GM06990 (cell line): ENCODE results near the gene ZNF614.
"Not testable (repeated sequence)": the region's sequence is repeated elsewhere in the genome, so short reads cannot be mapped to it uniquely, and the experiment has no call there.

Experiments used
- DNase-seq: peaks from one replicate; pipeline ENCODE4 v3.0.0-alpha.2; 2011; ENCODE audit not compliant: insufficient read length; ENCODE audit errors: extremely low read depth
- H3K27me3 ChIP-seq: replicated peaks from 2 replicates; pipeline ENCODE4 v1.6.0; 2011; ENCODE audit warnings: low read length; ENCODE audit not compliant: control insufficient read depth, insufficient read depth
- H3K36me3 ChIP-seq: 2 replicates; pipeline ENCODE4 v1.5.1; 2011; ENCODE audit warnings: low read length; ENCODE audit not compliant: control insufficient read depth, insufficient read depth
- H3K4me3 ChIP-seq: replicated peaks from 2 replicates; pipeline ENCODE4 v1.5.1; 2011; ENCODE audit warnings: low read depth, mild to moderate bottlenecking, control low read depth, low read length
- TF ChIP-seq, protein P1 (sequence below): IDR thresholded peaks from 2 replicates; pipeline ENCODE4 v1.5.1; 2011; ENCODE audit warnings: low read length, control low read depth, mild to moderate bottlenecking, inconsistent platforms; ENCODE audit not compliant: insufficient read depth, poor library complexity, severe bottlenecking

Gene ZNF614

DNA sequence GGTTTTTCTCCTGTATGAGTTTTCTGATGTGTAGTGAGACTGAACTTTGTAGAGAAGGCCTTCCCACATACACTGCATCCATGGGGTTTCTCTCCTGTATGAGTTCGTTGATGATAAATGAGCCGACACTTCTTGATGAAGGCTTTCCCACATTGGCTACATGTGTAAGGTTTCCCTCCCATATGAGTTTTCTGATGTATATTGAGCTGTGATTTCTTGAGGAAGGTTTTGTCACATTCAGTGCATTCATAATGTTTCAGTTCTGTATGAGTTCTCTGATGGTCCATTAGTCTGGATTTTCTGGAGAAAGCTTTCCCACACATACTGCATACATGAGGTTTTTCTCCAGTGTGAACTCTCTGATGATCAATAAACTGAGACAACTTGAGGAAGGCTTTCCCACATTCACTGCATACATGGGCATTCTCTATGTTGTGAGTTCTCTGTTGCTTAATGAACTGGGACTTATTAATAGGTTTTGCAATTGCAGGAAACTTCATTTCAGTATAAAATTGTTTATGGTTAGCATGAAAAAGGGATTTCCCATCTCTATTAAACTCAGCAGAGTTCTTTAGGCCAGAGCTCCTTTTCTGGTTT is 34.0 kb downstream of the ZNF614 start:
- no peak overlapping the region for H3K4me3 ChIP-seq

DNA sequence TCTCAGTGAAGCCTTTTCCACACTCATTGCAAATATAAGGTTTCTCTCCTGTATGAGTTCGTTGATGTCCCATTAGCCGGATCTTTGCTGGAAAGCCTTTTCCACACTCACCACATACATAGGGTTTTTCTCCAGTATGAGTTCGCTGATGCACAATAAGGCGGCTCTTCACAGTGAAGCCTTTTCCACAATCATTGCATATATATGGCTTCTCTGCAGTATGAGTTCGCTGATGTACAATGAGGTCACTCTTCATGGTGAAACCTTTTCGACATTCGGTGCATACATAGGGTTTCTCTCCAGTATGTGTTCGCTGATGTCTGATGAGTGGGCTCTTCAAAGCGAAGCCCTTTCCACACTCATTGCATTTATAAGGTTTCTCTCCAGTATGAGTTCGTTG is 34.8 kb downstream of the ZNF614 start:
- no peaks in the 10 kb centered on the region for H3K27me3 ChIP-seq
- TF ChIP-seq, protein P1, sequence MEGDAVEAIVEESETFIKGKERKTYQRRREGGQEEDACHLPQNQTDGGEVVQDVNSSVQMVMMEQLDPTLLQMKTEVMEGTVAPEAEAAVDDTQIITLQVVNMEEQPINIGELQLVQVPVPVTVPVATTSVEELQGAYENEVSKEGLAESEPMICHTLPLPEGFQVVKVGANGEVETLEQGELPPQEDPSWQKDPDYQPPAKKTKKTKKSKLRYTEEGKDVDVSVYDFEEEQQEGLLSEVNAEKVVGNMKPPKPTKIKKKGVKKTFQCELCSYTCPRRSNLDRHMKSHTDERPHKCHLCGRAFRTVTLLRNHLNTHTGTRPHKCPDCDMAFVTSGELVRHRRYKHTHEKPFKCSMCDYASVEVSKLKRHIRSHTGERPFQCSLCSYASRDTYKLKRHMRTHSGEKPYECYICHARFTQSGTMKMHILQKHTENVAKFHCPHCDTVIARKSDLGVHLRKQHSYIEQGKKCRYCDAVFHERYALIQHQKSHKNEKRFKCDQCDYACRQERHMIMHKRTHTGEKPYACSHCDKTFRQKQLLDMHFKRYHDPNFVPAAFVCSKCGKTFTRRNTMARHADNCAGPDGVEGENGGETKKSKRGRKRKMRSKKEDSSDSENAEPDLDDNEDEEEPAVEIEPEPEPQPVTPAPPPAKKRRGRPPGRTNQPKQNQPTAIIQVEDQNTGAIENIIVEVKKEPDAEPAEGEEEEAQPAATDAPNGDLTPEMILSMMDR: no peak
- no peak for DNase-seq
- H3K36me3 ChIP-seq: no peaks in the 10 kb centered on the region
- no peak overlapping the region for H3K4me3 ChIP-seq

More for the DNA sequence above, 34.0 kb downstream of the ZNF614 start:
- Histone ChIP-seq H3K27me3 (no peaks in the 10 kb centered on the region), H3K36me3 (no peaks in the 10 kb centered on the region)
- DNase-seq: no peak
- TF ChIP-seq, protein P1: no peak

DNA sequence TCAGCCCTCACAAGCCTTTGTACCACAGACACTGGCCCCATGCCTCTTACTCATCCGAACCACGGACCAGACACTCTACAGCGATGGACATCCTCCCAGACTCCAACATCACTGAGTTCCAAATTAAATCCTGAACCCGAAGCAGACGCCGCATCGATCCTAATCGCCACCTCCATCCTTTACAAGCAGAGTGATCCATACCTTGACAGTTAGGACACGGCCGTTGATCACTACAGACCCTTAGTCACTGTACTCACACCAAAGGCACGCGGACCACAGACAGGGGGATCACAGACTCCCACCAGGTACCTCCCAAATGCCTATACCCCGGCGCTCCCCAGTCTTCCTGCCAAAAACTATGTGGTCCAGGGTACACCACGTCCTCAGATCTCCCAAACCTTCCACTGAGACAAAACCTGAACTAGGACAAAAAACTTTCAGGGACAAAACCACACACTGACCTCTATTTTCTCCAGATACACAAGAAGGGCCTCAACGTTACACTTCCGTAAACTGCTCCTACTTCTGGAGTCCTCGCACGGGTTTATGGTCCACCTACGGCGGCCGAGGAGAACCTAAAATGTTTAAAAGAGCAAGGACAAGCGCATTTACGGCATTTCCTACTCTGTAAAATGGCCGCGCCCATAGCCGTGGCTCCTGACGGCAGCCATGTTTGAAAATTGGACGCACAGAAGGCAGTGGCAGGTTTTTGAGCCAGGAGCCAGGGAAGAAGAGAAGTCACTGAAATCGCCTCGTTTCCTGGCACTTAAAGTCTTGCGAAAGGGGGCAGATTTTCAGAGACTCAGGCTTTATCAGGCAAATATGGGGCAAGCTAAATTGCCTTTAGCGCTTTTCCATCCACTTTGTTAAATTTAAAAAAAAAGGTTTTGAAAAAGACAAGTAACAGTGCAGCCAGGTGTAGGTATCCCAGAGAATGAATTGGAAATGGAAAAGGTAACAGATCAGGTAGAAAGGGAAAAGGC is 41.6 kb downstream of the ZNF614 start, which contains the start of gene ZNF350:
TSS of gene ZNF350 (minus strand) at position 532 of the 983 bp plus-strand sequence. CDS start 12,480 bp downstream, outside the sequence.
- DNase-seq: peak; percentile 66
- Histone ChIP-seq H3K36me3 (no peaks in the 10 kb centered on the region), H3K4me3 (peak within 1 kb of the TSS; percentile 70), H3K27me3 (no peaks in the 10 kb centered on the region)
- TF ChIP-seq, protein P1: no peak

DNA sequence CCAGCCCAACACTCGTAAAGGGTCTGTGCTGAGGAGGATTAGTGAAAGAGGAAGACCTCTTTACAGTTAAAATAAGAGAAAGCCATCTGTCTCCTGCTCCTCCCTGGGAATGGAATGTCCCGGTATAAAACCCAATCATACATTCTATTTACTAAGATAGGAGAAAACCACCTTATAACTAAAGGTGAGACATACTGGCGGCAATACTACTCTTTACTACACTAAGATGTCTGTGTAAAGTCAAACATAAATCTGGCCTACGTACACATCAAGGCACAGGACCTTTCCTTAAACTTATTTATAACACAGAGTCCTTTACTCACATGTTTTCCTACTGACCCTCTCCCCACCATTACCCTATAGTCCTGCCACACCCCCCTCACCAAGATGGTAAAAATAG is 44.8 kb downstream of the ZNF614 start:
- DNase-seq: no peak
- H3K4me3 ChIP-seq: no peak overlapping the region
- no peaks in the 10 kb centered on the region for H3K36me3 ChIP-seq
- TF ChIP-seq, protein P1: no peak
- H3K27me3 ChIP-seq: no peaks in the 10 kb centered on the region

DNA sequence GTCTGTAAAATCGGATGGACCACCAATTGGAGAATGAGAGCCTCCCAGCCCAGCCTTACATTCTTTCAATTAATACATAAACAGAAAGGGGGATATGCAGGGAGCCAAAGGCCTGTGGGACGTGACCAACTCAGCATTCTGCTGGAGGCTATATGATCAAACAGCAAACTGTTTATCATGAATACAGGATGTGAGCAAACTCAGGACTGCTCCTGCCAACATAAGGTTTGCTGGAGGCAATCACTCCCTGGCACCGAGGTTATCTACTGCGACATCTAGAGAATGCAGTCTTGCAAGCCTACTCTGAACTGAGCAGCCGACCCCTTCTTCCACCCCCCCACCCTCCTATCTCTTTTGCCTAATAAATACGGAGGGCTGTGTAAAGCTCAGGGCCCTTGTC is 47.3 kb downstream of the ZNF614 start:
- not testable (repeated sequence) for H3K4me3 ChIP-seq, H3K36me3 ChIP-seq, DNase-seq, H3K27me3 ChIP-seq

DNA sequence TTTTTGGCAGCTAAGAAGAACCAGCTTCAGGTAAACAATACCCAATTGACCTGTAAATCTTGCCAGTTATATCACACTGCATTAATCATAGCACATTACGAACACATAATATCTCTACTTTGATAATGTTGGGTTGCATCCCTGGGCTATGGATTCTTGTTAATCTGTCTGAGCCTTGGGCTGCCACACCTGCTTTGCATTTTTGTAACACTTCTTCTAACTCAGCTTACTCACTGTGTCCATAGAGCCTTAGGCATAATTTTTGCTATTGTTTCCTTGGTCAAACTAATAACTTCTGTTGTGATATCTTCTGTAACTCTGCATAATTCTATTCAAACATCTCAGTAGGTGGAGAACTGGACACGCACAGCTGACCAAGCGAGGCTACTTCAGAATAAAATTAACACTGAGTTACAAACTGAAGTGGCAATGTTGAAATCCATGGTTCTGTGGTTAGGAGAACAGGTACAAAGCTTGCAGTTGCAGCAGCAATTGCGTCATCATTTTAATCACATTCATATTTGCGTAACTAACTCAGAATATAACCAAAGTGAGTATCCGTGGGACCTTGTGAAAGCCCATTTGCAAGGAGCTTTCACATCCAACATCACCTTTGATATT is 48.0 kb downstream of the ZNF614 start:
- TF ChIP-seq, protein P1: no peak
- Histone ChIP-seq H3K27me3 (no peaks in the 10 kb centered on the region), H3K36me3 (no peaks in the 10 kb centered on the region), H3K4me3 (no peak overlapping the region)
- no peak for DNase-seq
